H1 (cell line): ENCODE data around the gene RETREG3. TPM values are rescaled to one million over a fixed set of nuclear protein-coding genes. Genes with fewer than 3 reads are reported as not detected.

Experiments
- CTBP2 ChIP-seq: IDR thresholded peaks from 2 replicates; pipeline ENCODE4 v1.7.0; 2011; ENCODE audit warnings: borderline replicate concordance, mild to moderate bottlenecking, moderate library complexity, mixed read lengths, low read length; ENCODE audit not compliant: insufficient read depth, insufficient read length
- E2F6 ChIP-seq: IDR thresholded peaks from 2 replicates; pipeline ENCODE4 v1.6.1; 2012; ENCODE audit warnings: inconsistent platforms
- EGR1 ChIP-seq: IDR thresholded peaks from 2 replicates; pipeline ENCODE4 v1.6.1; 2011; ENCODE audit warnings: low read depth, low read length, borderline replicate concordance
- SP2 ChIP-seq: IDR thresholded peaks from 2 replicates; pipeline ENCODE4 v1.6.1; 2012; ENCODE audit warnings: mild to moderate bottlenecking, low read length, inconsistent platforms
- TEAD4 ChIP-seq: IDR thresholded peaks from 2 replicates; pipeline ENCODE4 v1.6.1; 2012; ENCODE audit warnings: low read depth, low read length, inconsistent platforms, mixed read lengths
- polyA plus RNA-seq, 7 experiments: library from polyadenylated mRNA; depleted of rRNA in 3 of 7; stranded (reverse) in 5 of 7; unstranded in 2 of 7; fragments of >200 nt in 5 of 7; fragments of 200-250 nt in 2 of 7; gene quantifications; 1 replicate in 5 of 7; 2 replicates in 1 of 7; 4 replicates in 1 of 7; pipeline versions ENCODE4 v1.2.1 to v1.2.3, GENCODE V29; 2011 to 2013; ENCODE audit warnings: missing spikeins in 2 of 7, mixed read lengths in 2 of 7
- total RNA-seq: library from RNA; stranded (reverse); fragmentation: NEBNext Ultra II Directional; extraction: Animal tissue kit (Norgen Biotek cat#: 25700); gene quantifications from 2 replicates; pipeline ENCODE4 v1.2.1, GENCODE V29; 2021

Gene RETREG3
- total and polyA plus RNA-seq, 2 of the 8 experiments (the other 6 are each of a cell fraction or from before 2014, with no cell fraction given), result 23.7 to 42.6 TPM

- TF ChIP-seq SP2 (no peak), EGR1 (no peak), CTBP2 (no peak), TEAD4 (no peak), E2F6 (peak; percentile 63; the same call in 1 of the 2 replicates)
These were observed 73.2 kb downstream of the RETREG3 start, which contains the start of gene NAGLU (continued) for GRCh38 chr17:42536048-42536371.
